HepG2 (cell line): Measurements from ENCODE around the gene ITCH.
"Not testable (repeated sequence)": the region's sequence is repeated elsewhere in the genome, so short reads cannot be mapped to it uniquely, and the experiment has no call there.

Source experiments
- GATAD2A ChIP-seq: IDR thresholded peaks from 2 replicates; pipeline ENCODE4 v1.6.1; 2016
- HOXA3 ChIP-seq: sonication (generic); formaldehyde crosslinking; IDR thresholded peaks from 2 replicates; pipeline ENCODE4 v1.5.0; 2020; ENCODE audit warnings: missing genetic modification reagents
- KAT7 ChIP-seq: IDR thresholded peaks from 2 replicates; pipeline ENCODE4 v1.6.1; 2018; ENCODE audit warnings: borderline replicate concordance, missing compliant biosample characterization
- PHF8 ChIP-seq: sonication (generic); formaldehyde crosslinking; IDR thresholded peaks from 2 replicates; pipeline ENCODE4 v1.5.0; 2020; ENCODE audit warnings: missing genetic modification reagents
- ZNF614 ChIP-seq: IDR thresholded peaks from 2 replicates; pipeline ENCODE4 v1.6.1; 2018; ENCODE audit warnings: missing biosample characterization, missing genetic modification reagents, inconsistent platforms, borderline replicate concordance
- ZSCAN20 ChIP-seq: sonication (generic); formaldehyde crosslinking; IDR thresholded peaks from 2 replicates; pipeline ENCODE4 v1.4.0; 2020; ENCODE audit warnings: missing genetic modification reagents, mild to moderate bottlenecking, borderline replicate concordance
- TF ChIP-seq, protein P1 (sequence below): sonication (generic); formaldehyde crosslinking; IDR thresholded peaks from 2 replicates; pipeline ENCODE4 v1.4.0; 2020; ENCODE audit warnings: missing genetic modification reagents

DNA sequence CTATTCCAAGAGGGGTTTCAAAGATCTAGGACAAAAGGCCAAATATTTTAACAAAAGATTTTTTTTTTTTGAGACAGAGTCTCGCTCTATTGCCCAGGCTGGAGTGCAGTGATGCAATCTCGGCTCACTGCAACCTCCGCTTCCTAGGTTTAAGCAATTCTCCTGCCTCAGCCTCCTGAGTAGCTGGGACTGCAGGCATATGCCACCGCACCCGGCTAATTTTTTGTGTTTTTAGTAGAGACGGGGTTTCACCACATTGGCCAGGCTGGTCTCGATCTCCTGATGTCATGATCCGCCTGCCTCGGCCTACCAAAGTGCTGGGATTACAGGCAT lies 16.6 kb upstream of the ITCH start:
- TF ChIP-seq GATAD2A (CRISPR knock-in tag); KAT7 (CRISPR knock-in tag); PHF8 (CRISPR knock-in tag); ZSCAN20 (CRISPR knock-in tag); ZNF614 (CRISPR knock-in tag); HOXA3: not testable (repeated sequence)
- TF ChIP-seq, protein P1, sequence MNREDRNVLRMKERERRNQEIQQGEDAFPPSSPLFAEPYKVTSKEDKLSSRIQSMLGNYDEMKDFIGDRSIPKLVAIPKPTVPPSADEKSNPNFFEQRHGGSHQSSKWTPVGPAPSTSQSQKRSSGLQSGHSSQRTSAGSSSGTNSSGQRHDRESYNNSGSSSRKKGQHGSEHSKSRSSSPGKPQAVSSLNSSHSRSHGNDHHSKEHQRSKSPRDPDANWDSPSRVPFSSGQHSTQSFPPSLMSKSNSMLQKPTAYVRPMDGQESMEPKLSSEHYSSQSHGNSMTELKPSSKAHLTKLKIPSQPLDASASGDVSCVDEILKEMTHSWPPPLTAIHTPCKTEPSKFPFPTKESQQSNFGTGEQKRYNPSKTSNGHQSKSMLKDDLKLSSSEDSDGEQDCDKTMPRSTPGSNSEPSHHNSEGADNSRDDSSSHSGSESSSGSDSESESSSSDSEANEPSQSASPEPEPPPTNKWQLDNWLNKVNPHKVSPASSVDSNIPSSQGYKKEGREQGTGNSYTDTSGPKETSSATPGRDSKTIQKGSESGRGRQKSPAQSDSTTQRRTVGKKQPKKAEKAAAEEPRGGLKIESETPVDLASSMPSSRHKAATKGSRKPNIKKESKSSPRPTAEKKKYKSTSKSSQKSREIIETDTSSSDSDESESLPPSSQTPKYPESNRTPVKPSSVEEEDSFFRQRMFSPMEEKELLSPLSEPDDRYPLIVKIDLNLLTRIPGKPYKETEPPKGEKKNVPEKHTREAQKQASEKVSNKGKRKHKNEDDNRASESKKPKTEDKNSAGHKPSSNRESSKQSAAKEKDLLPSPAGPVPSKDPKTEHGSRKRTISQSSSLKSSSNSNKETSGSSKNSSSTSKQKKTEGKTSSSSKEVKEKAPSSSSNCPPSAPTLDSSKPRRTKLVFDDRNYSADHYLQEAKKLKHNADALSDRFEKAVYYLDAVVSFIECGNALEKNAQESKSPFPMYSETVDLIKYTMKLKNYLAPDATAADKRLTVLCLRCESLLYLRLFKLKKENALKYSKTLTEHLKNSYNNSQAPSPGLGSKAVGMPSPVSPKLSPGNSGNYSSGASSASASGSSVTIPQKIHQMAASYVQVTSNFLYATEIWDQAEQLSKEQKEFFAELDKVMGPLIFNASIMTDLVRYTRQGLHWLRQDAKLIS (CRISPR knock-in tag): not testable (repeated sequence)
